H1 (cell line): ENCODE measurements around the gene VPS35L. TPM values are rescaled to one million over a fixed set of nuclear protein-coding genes. Genes with fewer than 3 reads are reported as not detected.
A peak's percentile ranks its signal among the peaks of the same experiment; 100 is the strongest.

Experiments used
- ASH2L ChIP-seq: fragments of 200-600, 300-600 bp; sonication (generic); IDR thresholded peaks from one replicate; pipeline ENCODE4 v1.7.1; 2017; ENCODE audit warnings: low read length
- HDAC6 ChIP-seq: IDR thresholded peaks from one replicate; pipeline ENCODE4 v1.7.1; 2012; ENCODE audit warnings: low read depth, mild to moderate bottlenecking, inconsistent platforms, low read length, moderate library complexity
- MAFK ChIP-seq: IDR thresholded peaks from 2 replicates; pipeline ENCODE4 v1.6.1; 2012; ENCODE audit warnings: low read depth, mild to moderate bottlenecking, improper control_type of control experiment, low read length
- NRF1 ChIP-seq: IDR thresholded peaks from 2 replicates; pipeline ENCODE4 v1.6.1; 2011; ENCODE audit warnings: mild to moderate bottlenecking, low read depth, low read length, improper control_type of control experiment
- PHF8 ChIP-seq: fragments of 200-600 bp; sonication (generic); conservative IDR thresholded peaks from 2 replicates; pipeline ENCODE4 v1.7.1; 2012; ENCODE audit warnings: low read depth, mild to moderate bottlenecking, inconsistent platforms, low read length, moderate library complexity
- POLR2AphosphoS5 ChIP-seq: IDR thresholded peaks from 2 replicates; pipeline ENCODE4 v1.6.1; 2011; ENCODE audit warnings: low read depth, low read length
- RXRA ChIP-seq: IDR thresholded peaks from 2 replicates; pipeline ENCODE4 v1.6.1; 2011; ENCODE audit warnings: low read depth, mild to moderate bottlenecking, low read length, moderate library complexity; ENCODE audit not compliant: insufficient read depth
- SIX5 ChIP-seq: IDR thresholded peaks from 2 replicates; pipeline ENCODE4 v1.6.1; 2011; ENCODE audit warnings: mild to moderate bottlenecking, low read depth, low read length
- SP1 ChIP-seq: IDR thresholded peaks from 2 replicates; pipeline ENCODE4 v1.6.1; 2011; ENCODE audit warnings: low read depth, low read length
- polyA plus RNA-seq, 7 experiments: library from polyadenylated mRNA; depleted of rRNA in 3 of 7; stranded (reverse) in 5 of 7; unstranded in 2 of 7; fragments of >200 nt in 5 of 7; fragments of 200-250 nt in 2 of 7; gene quantifications; 1 replicate in 5 of 7; 2 replicates in 1 of 7; 4 replicates in 1 of 7; pipeline versions ENCODE4 v1.2.1 to v1.2.3, GENCODE V29; 2011 to 2013; ENCODE audit warnings: missing spikeins in 2 of 7, mixed read lengths in 2 of 7
- total RNA-seq: library from RNA; stranded (reverse); fragmentation: NEBNext Ultra II Directional; extraction: Animal tissue kit (Norgen Biotek cat#: 25700); gene quantifications from 2 replicates; pipeline ENCODE4 v1.2.1, GENCODE V29; 2021

Gene VPS35L
- total and polyA plus RNA-seq, 2 of the 8 experiments (the other 6 are each of a cell fraction or from before 2014, with no cell fraction given) = 31.5 to 57.1 TPM

- TF ChIP-seq POLR2AphosphoS5 (0 out of 2 replicates have a peak, but pooled peaks have one; percentile 42), PHF8 (peak; percentile 58; the same call in 1 of the 2 replicates), HDAC6 (no peak), NRF1 (no peak), ASH2L (peak; percentile 50), RXRA (no peak), MAFK (no peak), SIX5 (peak; percentile 97), SP1 (no peak)
Observed at GRCh38 chr16:19523559-19524355, 31.7 kb upstream of the VPS35L start, which contains the start of gene CCP110 (continued).
